GM12873 (cell line): ENCODE results near the gene MPZL1.

Source experiments
- CTCF ChIP-seq: IDR thresholded peaks from 2 replicates; pipeline ENCODE4 v1.5.1; 2012; ENCODE audit warnings: low read depth, mild to moderate bottlenecking, moderate library complexity, low read length, control low read depth; ENCODE audit not compliant: insufficient read depth; ENCODE audit errors: missing control alignments

MPZL1 gene

GRCh38 chr1:167714098-167714438 lies 7.7 kb upstream of the MPZL1 start:
- no peak for TF ChIP-seq CTCF

GRCh38 chr1:167714439-167715156 lies 7.2 kb upstream of the MPZL1 start:
- TF ChIP-seq CTCF, result no peak

GRCh38 chr1:167715157-167715999 lies 6.4 kb upstream of the MPZL1 start:
- TF ChIP-seq CTCF, result peak; percentile 92

- no peak for TF ChIP-seq CTCF
Observed at GRCh38 chr1:167716000-167716271, 5.8 kb upstream of the MPZL1 start.

- TF ChIP-seq CTCF, result no peak
Observed at GRCh38 chr1:167717351-167717750, 4.4 kb upstream of the MPZL1 start.

- no peak for TF ChIP-seq CTCF
Observed at GRCh38 chr1:167718914-167719691, 2.7 kb upstream of the MPZL1 start.
